Esophagus squamous epithelium (tissue), 4 donors: Measurements from ENCODE around the gene GPR161.

Experiments used
- CTCF ChIP-seq, 6 experiments: fragments of 450-650 bp in 4 of 6; fragments of 200-600 bp in 2 of 6; sonication (generic) in 2 of 6; IDR thresholded peaks; one replicate each; pipeline ENCODE4 v1.5.1; 2016 to 2019; ENCODE audit warnings: antibody characterized with exemption in 6 of 6, mild to moderate bottlenecking in 4 of 6, moderate library complexity in 4 of 6
- POLR2A ChIP-seq, 4 donors: fragments of 450-650 bp; IDR thresholded peaks; one replicate each; pipeline ENCODE4 v1.6.1; 2017; ENCODE audit warnings: antibody characterized with exemption in 4 of 4, mild to moderate bottlenecking in 4 of 4, moderate library complexity in 3 of 4

- TF ChIP-seq CTCF (IDR thresholded peaks at IDR 0.05) = no peak
- no peak for TF ChIP-seq POLR2A (IDR thresholded peaks at IDR 0.05)
Observed at GRCh38 chr1:168050307-168050706, 86.4 kb downstream of the GPR161 start.
